Prostate gland (tissue), 2 donors: ENCODE data around the gene KTI12. TPM values are rescaled to one million over a fixed set of nuclear protein-coding genes. Genes with fewer than 3 reads are reported as not detected.
"Not testable (repeated sequence)": the region's sequence is repeated elsewhere in the genome, so short reads cannot be mapped to it uniquely, and the experiment has no call there.

Source experiments
- DNase-seq: peaks from one replicate; pipeline ENCODE4 v3.0.0-alpha.2; 2019; ENCODE audit warnings: low spot score
- H3K27ac ChIP-seq, 2 donors: fragments of 200-600 bp; sonication (generic); 2 replicates each; pipeline ENCODE4 v1.5.1; 2017 to 2019
- H3K27me3 ChIP-seq: fragments of 200-600 bp; sonication (generic); replicated peaks from 2 replicates; pipeline ENCODE4 v1.5.1; 2019; ENCODE audit not compliant: insufficient read depth
- H3K36me3 ChIP-seq, 2 donors: fragments of 200-600 bp; sonication (generic); 1 replicate in 1 of 2; 2 replicates in 1 of 2; pipeline versions ENCODE4 v1.5.1 to v1.8.1; 2017 to 2019
- H3K4me1 ChIP-seq: fragments of 200-600 bp; sonication (generic); replicated peaks from 2 replicates; pipeline ENCODE4 v1.5.1; 2019
- H3K4me3 ChIP-seq, 2 donors: fragments of 200-600 bp; sonication (generic); 2 replicates each; pipeline ENCODE4 v1.5.1; 2017 to 2019
- H3K9me3 ChIP-seq: fragments of 200-600 bp; sonication (generic); 2 replicates; pipeline ENCODE4 v1.5.1; 2017
- CTCF ChIP-seq, 4 experiments: fragments of 200-600 bp in 2 of 4; fragments of 450-650 bp in 2 of 4; sonication (generic) in 2 of 4; IDR thresholded peaks; 1 replicate in 3 of 4; 2 replicates in 1 of 4; pipeline ENCODE4 v1.5.1; 2016 to 2019; ENCODE audit warnings: antibody characterized with exemption in 4 of 4, mild to moderate bottlenecking in 2 of 4, moderate library complexity in 2 of 4
- POLR2A ChIP-seq: fragments of 450-650 bp; IDR thresholded peaks from one replicate; pipeline ENCODE4 v1.6.1; 2016; ENCODE audit warnings: antibody characterized with exemption, mild to moderate bottlenecking
- POLR2AphosphoS5 ChIP-seq: sonication (generic); formaldehyde crosslinking; IDR thresholded peaks from one replicate; pipeline ENCODE4 v1.6.1; 2017; ENCODE audit warnings: antibody characterized with exemption
- WGBS: methylation state at CpG from one replicate; pipeline ENCODE4 v1.1.5; 2018; 5-methylcytosine and 5-hydroxymethylcytosine counted together
- intact Hi-C: fragments of 100-400 bp; cut with DNase I; formaldehyde crosslinking; loops from one replicate; pipeline ENCODE4 v1.14.2; 2022
- total RNA-seq, 2 donors: library from RNA; depleted of rRNA; stranded (reverse); fragments of >200 nt; gene quantifications; one replicate each; pipeline ENCODE4 v1.1.0, GENCODE V29; 2016

KTI12 gene
- total RNA-seq, 2 donors from 2014 or later, result 9.2 to 15.0 TPM

- WGBS, result 72% methylated on average over 2 of the region's 2 CpGs
- H3K36me3 ChIP-seq, result peaks cover 6 to 7% of the 10 kb centered on the region in 2 donors
Observed at GRCh38 chr1:52022133-52022532, 11.5 kb downstream of the KTI12 start.

GRCh38 chr1:52008071-52008809 lies 25.4 kb downstream of the KTI12 start:
- Histone ChIP-seq H3K36me3 (no peaks in the 10 kb centered on the region), H3K27me3 (no peaks in the 10 kb centered on the region), H3K27ac (no peak overlapping the region), H3K4me3 (no peak overlapping the region), H3K4me1 (no peaks in the 10 kb centered on the region), H3K9me3 (no peaks in the 10 kb centered on the region)
- 88% methylated on average over 7 of the region's 7 CpGs for WGBS
- TF ChIP-seq POLR2A, result no peak
- TF ChIP-seq POLR2AphosphoS5, result no peak
- TF ChIP-seq CTCF (IDR thresholded peaks at IDR 0.05), result no peak
- intact Hi-C loops, result no loop called here
- no peak for DNase-seq

More at GRCh38 chr1:52022133-52022532, 11.5 kb downstream of the KTI12 start:
- no peak for DNase-seq
- H3K4me1 ChIP-seq, result no peaks in the 10 kb centered on the region
- TF ChIP-seq POLR2AphosphoS5 (no peak), CTCF (IDR thresholded peaks at IDR 0.05) (no peak), POLR2A (no peak)
- H3K27ac ChIP-seq, result no peak overlapping the region
- intact Hi-C loops, result no loop called here
- no peak overlapping the region for H3K4me3 ChIP-seq
- H3K27me3 ChIP-seq, result no peaks in the 10 kb centered on the region
- no peaks in the 10 kb centered on the region for H3K9me3 ChIP-seq

GRCh38 chr1:52007215-52008002 lies 26.2 kb downstream of the KTI12 start:
- DNase-seq, result no peak
- no peak overlapping the region for H3K4me3 ChIP-seq
- H3K36me3 ChIP-seq, result no peaks in the 10 kb centered on the region
- H3K27ac ChIP-seq, result no peak overlapping the region
- TF ChIP-seq POLR2AphosphoS5 (no peak), POLR2A (no peak), CTCF (IDR thresholded peaks at IDR 0.05) (no peak)
- intact Hi-C loops, result no loop called here
- no peaks in the 10 kb centered on the region for H3K4me1 ChIP-seq
- no peaks in the 10 kb centered on the region for H3K27me3 ChIP-seq
- H3K9me3 ChIP-seq, result no peaks in the 10 kb centered on the region
- 23% methylated on average over 5 of the region's 5 CpGs for WGBS

GRCh38 chr1:52006081-52006553 lies 27.5 kb downstream of the KTI12 start:
- intact Hi-C loops, H3K4me1 ChIP-seq, DNase-seq, H3K27ac ChIP-seq, H3K36me3 ChIP-seq, H3K9me3 ChIP-seq, H3K27me3 ChIP-seq, H3K4me3 ChIP-seq: not testable (repeated sequence)
- 48% methylated on average over 5 of the region's 5 CpGs for WGBS

- H3K27ac ChIP-seq, H3K9me3 ChIP-seq, H3K36me3 ChIP-seq, H3K4me1 ChIP-seq, H3K27me3 ChIP-seq, DNase-seq, intact Hi-C loops, H3K4me3 ChIP-seq: not testable (repeated sequence)
- WGBS, result 40% methylated on average over 3 of the region's 3 CpGs
Observed at GRCh38 chr1:52005548-52005947, 28.1 kb downstream of the KTI12 start.
